Measurements from ENCODE around the gene TMEM125.
A peak's percentile ranks its signal among the peaks of the same experiment; 100 is the strongest.

TMEM125 gene

DNA sequence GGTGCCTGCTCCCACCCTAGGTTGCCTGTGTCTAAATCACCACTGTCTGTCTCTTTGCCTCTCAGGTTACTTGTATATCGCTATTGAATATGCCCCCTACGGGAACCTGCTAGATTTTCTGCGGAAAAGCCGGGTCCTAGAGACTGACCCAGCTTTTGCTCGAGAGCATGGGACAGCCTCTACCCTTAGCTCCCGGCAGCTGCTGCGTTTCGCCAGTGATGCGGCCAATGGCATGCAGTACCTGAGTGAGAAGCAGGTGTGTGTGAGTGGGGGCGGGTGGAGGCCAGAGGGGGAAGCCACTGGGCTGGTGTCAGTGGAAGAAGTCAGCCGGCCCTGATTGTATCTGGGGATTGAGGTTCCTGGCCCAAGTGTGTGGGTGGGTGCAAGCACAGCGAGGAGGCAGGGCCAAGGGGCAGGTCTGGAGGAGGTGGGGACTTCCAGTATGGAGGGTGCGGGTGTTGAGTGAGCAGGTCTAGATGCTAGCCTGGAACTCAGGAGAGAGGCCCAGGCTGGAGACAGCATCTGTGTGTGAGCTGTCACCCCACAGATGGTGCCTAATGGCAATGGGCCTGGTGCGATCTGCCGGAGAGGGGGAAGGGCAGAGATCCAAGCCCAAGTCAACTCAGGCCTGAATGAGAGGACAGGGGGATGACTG, 48.2 kb downstream of the TMEM125 start:
- H3K9me3 Mint-ChIP-seq: no peaks in the 10 kb centered on the region
- TF ChIP-seq, protein P1, sequence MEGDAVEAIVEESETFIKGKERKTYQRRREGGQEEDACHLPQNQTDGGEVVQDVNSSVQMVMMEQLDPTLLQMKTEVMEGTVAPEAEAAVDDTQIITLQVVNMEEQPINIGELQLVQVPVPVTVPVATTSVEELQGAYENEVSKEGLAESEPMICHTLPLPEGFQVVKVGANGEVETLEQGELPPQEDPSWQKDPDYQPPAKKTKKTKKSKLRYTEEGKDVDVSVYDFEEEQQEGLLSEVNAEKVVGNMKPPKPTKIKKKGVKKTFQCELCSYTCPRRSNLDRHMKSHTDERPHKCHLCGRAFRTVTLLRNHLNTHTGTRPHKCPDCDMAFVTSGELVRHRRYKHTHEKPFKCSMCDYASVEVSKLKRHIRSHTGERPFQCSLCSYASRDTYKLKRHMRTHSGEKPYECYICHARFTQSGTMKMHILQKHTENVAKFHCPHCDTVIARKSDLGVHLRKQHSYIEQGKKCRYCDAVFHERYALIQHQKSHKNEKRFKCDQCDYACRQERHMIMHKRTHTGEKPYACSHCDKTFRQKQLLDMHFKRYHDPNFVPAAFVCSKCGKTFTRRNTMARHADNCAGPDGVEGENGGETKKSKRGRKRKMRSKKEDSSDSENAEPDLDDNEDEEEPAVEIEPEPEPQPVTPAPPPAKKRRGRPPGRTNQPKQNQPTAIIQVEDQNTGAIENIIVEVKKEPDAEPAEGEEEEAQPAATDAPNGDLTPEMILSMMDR (IDR thresholded peaks at IDR 0.05): no peak
- no peak for DNase-seq
- peaks cover 10% of the 10 kb centered on the region for H3K27me3 Mint-ChIP-seq (ENCODE audit: low read depth, poor library complexity)
- peaks cover 34% of the 10 kb centered on the region for H3K4me1 Mint-ChIP-seq
- H3K27ac Mint-ChIP-seq: peak overlapping the region; percentile 84
- H3K4me3 Mint-ChIP-seq: no peak overlapping the region
- H3K36me3 Mint-ChIP-seq (ENCODE audit: low read depth): no peaks in the 10 kb centered on the region

DNA sequence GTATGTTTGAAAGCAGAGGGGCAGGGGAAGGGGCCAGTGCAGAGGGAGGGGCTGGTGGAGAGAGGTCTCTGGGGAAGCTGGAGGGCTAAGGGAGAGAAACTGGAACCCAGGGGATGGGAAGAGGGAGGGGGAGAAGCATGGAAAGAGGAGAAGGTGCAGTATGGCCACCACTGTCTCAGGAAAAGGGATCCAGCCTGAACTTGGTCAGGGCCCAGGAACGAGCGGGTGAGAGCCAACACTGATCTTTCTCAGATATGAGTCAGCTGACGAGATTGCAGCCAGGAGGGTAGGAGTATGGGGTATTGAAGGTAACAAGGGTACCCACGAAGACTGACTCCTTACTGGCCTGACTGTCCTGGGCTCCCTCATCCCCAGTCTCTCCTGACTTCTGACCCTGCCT, 49.0 kb downstream of the TMEM125 start:
- Mint-ChIP-seq H3K4me3 (no peak overlapping the region), H3K4me1 (peaks cover 34% of the 10 kb centered on the region), H3K27me3 (ENCODE audit: low read depth, poor library complexity) (peaks cover 12% of the 10 kb centered on the region), H3K27ac (no peak overlapping the region), H3K9me3 (no peaks in the 10 kb centered on the region), H3K36me3 (ENCODE audit: low read depth) (no peaks in the 10 kb centered on the region)
- TF ChIP-seq, protein P1 (IDR thresholded peaks at IDR 0.05): no peak
- DNase-seq: no peak

DNA sequence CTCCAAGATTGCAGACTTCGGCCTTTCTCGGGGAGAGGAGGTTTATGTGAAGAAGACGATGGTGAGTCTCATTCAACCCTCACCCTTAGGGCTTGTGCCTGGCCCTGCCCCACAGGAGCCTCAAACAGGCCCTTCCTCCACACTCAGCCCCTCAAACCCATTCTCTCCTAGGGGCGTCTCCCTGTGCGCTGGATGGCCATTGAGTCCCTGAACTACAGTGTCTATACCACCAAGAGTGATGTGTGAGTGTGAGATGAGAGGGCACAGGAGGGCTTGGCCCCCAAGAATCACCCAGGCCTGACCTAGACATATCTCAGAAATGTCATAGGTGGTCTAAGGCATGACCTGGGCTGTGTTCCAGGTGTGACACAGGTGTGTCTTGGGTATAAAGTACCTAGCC, 49.5 kb downstream of the TMEM125 start:
- Mint-ChIP-seq H3K27ac (peak overlapping the region; percentile 13), H3K27me3 (ENCODE audit: low read depth, poor library complexity) (peaks cover 12% of the 10 kb centered on the region), H3K4me1 (peaks cover 34% of the 10 kb centered on the region), H3K4me3 (no peak overlapping the region), H3K9me3 (peaks cover 2% of the 10 kb centered on the region), H3K36me3 (ENCODE audit: low read depth) (no peaks in the 10 kb centered on the region)
- TF ChIP-seq, protein P1 (IDR thresholded peaks at IDR 0.05): no peak
- DNase-seq: no peak

DNA sequence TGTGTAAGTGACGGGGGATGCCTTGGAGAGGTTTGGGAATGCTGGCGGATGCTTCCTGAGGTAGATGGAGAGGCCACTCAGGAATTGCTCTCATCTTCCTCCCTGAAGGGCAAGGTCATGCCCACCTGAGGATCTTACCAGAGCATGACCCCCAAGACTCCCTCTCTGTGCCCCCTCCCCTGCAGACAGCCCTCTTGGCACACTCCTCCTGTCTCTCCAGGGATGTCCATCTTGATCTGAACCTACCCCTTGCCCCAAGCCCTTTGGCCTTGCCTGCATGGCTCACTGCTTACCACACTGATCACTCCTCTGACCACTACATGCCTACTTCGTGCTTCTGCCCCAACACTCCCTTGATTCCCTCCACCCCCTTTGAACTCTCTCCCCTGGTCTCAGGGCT, 50.0 kb downstream of the TMEM125 start:
- peaks cover 33% of the 10 kb centered on the region for H3K4me1 Mint-ChIP-seq
- H3K36me3 Mint-ChIP-seq (ENCODE audit: low read depth): peaks cover 4% of the 10 kb centered on the region
- TF ChIP-seq, protein P1 (IDR thresholded peaks at IDR 0.05): no peak
- no peak for DNase-seq
- H3K27me3 Mint-ChIP-seq (ENCODE audit: low read depth, poor library complexity): peaks cover 12% of the 10 kb centered on the region
- peak overlapping the region; percentile 13 for H3K27ac Mint-ChIP-seq
- H3K9me3 Mint-ChIP-seq: peaks cover 7% of the 10 kb centered on the region
- no peak overlapping the region for H3K4me3 Mint-ChIP-seq

DNA sequence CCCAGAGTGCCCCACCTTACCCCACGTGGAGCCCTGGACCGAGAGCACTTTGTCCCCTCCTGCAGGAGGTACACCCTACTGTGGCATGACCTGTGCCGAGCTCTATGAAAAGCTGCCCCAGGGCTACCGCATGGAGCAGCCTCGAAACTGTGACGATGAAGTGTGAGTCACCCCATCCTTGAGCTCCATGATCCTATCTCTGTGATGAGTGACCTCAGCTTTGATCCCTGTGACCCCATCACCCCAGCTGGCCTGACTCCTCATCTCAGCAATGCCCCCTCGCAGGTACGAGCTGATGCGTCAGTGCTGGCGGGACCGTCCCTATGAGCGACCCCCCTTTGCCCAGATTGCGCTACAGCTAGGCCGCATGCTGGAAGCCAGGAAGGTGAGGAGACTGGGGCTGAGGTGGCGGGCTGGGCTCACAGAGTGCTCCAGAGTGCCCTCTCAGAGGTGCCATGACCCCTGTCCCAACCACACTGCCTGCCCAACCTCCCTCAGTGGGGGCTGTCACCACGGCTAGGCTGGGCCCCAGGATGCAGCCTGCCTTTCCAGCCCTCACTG, 51.6 kb downstream of the TMEM125 start:
- no peak overlapping the region for H3K27ac Mint-ChIP-seq
- peaks cover 8% of the 10 kb centered on the region for H3K27me3 Mint-ChIP-seq (ENCODE audit: low read depth, poor library complexity)
- TF ChIP-seq, protein P1 (IDR thresholded peaks at IDR 0.05): no peak
- peaks cover 30% of the 10 kb centered on the region for H3K4me1 Mint-ChIP-seq
- H3K36me3 Mint-ChIP-seq (ENCODE audit: low read depth): peaks cover 8% of the 10 kb centered on the region
- no peak overlapping the region for H3K4me3 Mint-ChIP-seq
- no peak for DNase-seq
- H3K9me3 Mint-ChIP-seq: peaks cover 22% of the 10 kb centered on the region

DNA sequence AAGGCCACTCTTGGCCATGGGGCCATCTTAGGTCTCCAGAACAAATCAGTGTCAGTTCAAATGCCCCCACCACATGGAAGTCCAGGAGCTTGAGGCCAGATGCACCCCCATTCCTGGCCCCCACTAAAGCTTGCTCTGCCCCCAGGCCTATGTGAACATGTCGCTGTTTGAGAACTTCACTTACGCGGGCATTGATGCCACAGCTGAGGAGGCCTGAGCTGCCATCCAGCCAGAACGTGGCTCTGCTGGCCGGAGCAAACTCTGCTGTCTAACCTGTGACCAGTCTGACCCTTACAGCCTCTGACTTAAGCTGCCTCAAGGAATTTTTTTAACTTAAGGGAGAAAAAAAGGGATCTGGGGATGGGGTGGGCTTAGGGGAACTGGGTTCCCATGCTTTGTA, 52.7 kb downstream of the TMEM125 start:
- no peak for DNase-seq
- Mint-ChIP-seq H3K4me1 (peaks cover 22% of the 10 kb centered on the region), H3K27ac (no peak overlapping the region), H3K9me3 (peaks cover 31% of the 10 kb centered on the region), H3K36me3 (ENCODE audit: low read depth) (peaks cover 8% of the 10 kb centered on the region), H3K4me3 (no peak overlapping the region), H3K27me3 (ENCODE audit: low read depth, poor library complexity) (peaks cover 8% of the 10 kb centered on the region)
- TF ChIP-seq, protein P1 (IDR thresholded peaks at IDR 0.05): no peak

All from nephron progenitor cell (in vitro differentiated cells).